Stimulated activated CD4-positive, alpha-beta T cell treated with anti-CD3 and anti-CD28 coated beads, Interleukin-4, amount 100 ng/mL, for 24 hours (primary cell): ENCODE data around the gene TXNDC16.

Source experiments
- DNase-seq: peaks from one replicate; pipeline ENCODE4 v3.0.0-alpha.2; 2020

The TXNDC16 gene

DNA sequence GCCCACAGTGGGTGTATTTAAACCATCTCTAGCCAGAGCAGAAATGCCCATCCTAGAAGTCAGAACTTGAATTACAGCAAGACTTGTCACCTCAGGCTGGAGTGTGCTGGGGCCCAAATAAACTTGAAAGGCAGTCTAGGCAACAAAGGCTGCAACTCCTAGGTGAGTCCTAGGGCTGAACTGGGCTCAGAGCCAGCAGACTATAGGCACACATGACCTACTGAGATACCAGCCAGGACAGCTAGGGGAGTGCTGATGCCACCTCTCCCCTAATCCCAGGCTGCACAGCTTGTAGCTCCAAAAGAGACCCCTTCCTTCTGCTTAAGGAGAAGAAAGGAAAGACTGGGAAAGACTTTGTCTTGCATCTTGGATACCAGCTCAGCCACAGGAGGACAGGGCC is 106.0 kb downstream of the TXNDC16 start:
- no peak for DNase-seq

DNA sequence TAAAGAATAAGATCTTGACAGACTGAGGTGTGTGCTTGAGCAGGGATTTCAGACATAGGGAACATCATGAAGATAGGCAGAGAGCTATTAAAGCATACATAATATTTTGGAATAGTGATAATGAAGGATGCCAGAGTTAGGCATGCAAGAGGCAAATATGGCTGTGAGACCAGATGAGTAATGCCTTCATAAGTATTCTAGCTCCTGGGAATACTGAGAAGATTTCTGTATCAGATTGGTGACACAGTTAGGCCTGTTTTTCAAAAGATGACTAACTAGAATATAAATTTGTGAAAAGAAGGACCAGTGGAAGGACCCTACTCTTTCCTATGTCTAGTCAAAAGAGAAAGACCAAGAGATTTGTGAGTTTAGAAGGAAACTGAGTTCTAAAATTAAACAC is 108.8 kb downstream of the TXNDC16 start:
- no peak for DNase-seq

DNA sequence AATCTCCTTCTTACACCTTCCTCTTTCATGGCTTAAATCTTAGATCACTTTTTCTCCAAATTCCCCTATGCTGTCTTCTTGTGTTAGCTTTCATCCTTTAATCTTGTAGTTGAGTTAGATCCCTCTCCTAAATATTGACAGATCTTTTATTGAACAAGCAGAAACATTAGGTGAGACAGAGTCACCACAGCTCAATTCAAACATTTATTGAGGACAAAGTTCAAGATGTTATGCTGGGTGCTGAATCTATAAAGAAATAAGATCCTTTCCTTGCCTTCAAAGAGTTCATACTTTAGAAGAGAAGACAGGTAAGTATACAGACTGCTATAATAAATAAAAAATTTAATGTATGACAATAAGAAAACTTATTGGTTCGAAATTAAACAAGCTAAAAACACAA is 109.7 kb downstream of the TXNDC16 start:
- DNase-seq = no peak

DNA sequence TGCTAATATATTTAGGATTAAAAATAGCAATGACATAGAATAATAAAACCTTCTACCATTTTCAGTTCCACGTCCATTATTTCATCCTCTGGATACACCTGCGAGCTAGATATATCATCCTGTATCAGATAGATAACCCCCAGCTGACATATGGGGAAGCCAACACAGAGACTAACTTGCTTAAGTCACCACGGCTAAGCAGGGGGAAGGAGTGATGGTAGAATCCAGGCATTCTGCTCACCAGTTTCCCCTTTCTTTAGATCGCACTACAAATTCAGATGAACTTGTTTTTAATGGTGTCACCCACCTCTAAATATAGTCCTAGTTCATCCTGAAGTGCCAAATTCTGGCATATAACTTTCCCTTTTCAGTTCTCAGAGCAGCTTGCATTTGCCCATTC is 110.1 kb downstream of the TXNDC16 start:
- no peak for DNase-seq

DNA sequence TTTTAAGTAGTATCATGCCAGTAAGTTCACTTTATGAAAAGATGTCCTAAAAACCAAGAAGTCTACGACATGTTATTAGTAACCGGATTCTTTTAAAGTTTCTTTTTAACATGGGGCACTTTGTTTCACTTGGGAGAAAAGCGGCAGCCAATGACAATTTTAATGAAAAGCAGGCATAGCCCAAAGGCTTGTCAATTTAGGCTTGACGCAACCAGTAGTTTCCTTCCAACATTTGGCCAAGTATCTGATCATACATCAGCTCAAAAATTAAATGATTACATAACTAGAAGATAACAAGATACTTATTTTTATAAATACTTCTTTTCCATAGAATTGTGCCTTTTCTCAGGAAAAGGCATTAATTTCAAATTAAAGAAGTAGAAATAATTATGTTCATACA is 112.8 kb downstream of the TXNDC16 start:
- no peak for DNase-seq

DNA sequence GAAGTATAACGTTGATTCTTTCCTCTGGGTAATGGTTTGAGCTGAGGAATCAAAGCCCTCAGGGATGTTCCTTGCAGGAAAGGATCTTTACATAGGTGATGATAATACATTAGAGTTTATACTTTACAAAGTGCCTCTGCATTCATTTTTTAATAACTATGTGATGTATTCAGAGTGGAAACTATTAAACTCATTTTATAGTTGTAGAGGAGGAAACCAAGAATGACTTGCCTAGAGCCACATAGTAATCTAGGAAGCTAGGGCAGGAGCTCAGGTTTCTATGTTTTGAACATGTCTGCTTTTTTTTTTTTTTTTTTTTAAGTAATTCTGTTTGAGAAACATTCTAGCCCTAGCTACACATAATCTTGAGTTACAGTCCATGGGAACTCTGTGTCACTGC is 117.3 kb downstream of the TXNDC16 start:
- DNase-seq = no peak

DNA sequence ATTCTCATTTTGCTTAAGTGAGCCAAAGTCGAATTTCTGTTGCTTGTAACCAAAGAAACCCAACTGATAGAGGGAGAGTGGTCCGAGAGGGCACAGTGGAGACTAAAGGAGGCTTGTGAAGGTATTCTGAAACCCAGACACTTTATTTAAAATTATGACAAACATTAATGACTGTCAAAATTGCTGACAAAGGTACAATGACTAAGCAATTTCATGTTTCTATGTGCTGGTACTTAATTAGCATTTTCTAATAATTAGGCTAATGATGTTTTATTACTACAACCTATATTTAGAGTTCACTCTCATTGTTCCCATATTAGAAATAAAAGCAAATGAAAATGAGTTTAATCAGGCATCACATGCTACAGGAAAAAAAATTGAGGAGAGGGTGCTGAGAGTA is 121.8 kb downstream of the TXNDC16 start:
- DNase-seq = no peak

DNA sequence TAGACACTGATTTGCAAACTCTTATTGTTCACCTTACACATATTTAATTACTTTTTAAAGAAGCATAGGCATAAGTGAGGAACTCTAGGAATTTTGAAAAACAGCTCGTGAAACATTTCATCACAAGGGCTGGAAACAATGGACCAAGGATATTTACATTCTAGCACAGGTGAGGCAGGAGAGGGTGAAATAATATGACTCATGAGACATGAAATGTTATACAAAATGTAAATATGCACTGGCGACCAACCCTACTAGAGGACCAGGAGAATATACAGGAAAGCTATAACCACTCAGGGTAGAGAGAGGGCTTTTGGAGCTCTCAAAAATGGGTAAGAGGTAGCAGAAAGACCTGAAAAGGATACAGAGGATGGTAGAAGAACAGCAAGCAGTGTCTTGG is 122.9 kb downstream of the TXNDC16 start:
- DNase-seq = no peak

DNA sequence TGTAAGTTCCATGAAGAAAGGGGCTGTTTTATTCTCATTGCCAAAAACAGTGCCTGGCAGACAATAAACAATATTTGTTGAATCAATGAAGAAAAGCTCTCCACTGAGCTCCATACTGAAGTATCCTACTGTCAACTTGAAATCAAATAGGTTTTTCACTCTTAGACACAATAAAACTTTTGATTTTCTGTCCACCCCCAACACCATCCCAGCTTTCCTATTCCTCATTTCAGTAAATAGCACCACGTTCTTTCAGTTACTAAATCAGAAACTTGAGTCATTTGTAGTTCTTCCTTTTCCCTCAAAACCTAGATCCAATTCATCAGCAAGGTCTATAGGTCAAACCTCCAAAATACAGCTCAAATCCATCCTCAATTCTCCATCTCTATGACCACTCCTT is 124.8 kb downstream of the TXNDC16 start:
- no peak for DNase-seq

DNA sequence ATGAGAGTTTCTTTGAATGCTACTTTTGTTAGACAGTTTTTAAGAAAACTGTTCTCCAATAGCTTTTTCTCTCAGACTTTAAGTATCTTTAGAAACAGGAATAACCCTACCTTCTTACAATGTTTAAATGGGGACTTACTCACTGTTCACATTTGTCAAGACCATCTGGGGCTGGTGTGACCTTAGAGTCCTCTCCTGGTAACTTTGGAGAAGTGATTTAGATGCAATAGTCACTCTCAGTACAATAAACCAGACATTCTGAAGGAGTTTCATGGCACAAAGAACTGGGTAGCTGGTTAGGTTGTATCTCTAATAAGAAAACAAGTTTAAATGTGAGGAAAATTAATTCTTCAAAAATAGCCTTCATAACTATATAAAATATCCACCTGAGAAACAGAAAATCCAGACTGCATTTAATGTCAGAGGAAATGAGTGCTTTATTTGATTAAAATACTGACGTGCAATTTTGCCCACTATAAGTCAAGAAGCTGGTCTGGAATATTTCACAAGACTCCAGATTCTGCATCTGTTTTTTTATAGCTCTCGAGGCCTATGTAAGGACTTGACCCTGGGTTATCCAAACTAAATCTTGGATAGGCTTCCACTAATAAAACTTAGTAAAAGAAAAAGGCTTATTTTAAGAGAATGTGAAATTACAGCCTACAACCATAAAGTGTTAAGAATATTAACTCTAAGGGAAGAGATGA is 129.5 kb downstream of the TXNDC16 start:
- DNase-seq = no peak

DNA sequence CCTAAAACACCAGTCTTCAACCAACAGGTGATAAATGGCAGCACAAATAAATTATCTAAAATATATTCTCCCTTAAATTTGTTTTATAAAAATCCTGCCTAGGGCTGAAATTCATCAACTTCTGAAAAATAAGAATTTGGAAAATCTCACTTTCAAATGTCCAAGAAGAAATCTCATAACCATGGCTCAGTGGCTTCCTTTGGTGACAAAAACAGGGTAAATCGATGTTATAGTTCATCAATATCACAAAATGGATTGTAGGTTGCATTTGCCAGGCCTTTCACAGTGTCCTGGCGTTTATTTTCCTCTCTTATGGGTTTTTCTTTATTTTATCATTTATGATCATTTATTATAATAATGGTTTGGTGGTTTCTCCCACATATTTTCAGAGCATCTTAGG is 135.2 kb downstream of the TXNDC16 start:
- DNase-seq = no peak

DNA sequence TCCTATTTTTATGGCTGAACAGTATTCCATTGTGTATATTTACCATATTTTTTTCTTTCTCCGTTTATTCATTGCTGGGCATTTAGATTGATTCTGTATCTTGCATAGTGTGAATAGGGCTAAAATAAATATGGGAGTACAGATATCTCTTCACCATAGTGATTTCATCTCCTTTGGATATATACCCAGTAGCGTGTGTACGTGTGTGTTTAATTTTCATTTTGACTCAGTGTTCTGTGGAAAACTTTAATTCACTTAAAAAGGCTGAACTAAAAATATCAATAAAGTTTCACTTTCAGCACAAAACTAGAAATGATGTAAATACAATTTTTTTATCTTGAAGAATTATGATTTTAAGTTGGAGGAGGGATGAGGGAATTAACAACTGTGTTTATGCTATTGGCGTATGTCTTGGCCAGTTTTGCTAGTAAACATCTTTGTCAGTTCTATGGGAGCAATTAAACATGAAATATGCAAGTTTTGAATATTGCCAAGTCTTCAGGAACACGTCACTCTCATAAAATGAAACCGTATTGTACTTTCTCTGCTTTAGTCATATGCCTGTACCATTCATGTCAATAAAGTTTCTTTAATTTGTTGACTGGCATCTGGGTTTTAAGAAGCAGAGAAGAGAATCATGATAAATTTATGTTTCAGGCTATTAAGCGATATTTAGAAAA is 138.4 kb downstream of the TXNDC16 start:
- no peak for DNase-seq

DNA sequence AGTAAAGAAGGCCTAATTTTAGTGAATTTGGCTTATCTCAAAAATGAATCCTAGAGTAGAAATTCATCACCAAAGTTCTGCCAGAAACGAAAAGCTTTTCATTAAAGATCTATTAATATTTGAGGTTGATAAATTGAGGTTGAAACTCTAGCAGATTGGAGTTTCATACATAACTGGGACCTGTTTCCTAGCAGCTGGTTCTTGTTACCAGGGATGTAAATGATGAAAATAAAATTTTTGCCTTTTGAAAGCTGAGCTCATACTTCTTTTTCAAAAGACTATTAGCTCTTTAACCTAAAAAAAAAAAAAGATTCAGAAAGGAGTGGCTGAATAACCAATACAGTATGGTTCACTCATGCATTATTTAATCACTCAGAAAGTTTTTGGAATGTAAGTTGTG is 139.9 kb downstream of the TXNDC16 start:
- DNase-seq = no peak

DNA sequence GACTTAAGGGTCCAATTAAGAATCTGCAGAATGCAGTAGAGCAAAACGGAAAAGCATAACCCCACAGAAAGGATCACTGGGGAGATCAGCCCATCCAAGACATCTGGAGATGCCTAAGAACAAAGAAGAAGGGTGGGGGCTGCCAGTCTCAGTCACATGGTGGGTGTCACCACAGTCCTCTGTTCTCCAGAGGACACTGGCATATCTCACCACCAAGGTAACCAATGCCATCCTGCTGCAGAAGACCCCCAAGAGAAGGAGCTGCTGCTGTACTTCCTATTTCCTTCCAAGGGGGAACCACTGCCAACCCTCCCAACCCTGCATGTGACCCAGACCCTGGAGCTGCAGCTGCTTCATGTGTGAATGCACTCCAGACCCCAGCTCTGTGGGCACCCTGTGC is 147.0 kb downstream of the TXNDC16 start:
- DNase-seq = no peak

DNA sequence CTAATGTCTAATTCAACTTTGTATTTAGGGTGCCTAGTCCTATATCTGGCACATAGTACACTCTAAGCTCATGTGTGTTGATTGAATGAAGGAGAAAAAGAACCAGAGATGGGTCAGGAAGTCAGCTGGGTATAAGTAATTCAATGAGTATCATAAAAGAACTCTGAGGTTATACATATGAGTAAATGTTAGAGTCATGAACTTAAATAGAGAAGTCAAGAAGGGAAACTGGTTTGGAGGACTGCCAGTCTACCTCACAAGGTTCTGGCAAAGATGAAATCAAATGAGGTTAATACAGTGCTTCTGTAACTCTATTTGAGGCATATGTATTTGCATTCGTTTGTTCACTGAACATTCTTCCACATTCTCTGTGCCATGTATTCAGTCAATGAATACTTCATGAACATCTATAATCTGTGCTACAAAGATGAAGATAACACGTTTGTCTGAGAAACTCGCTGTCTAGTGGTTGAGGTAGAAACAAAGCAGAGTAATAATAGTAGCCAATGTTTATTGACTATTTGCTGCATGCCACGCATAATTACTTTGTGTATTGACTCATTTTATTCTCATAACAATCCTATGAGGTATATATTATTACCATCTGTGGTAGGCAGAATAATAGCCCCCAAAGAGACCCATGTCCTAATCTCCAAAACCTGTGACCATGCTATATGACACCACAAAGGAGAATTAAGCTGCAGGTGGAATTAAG is 149.3 kb downstream of the TXNDC16 start:
- peak; percentile 50 for DNase-seq

DNA sequence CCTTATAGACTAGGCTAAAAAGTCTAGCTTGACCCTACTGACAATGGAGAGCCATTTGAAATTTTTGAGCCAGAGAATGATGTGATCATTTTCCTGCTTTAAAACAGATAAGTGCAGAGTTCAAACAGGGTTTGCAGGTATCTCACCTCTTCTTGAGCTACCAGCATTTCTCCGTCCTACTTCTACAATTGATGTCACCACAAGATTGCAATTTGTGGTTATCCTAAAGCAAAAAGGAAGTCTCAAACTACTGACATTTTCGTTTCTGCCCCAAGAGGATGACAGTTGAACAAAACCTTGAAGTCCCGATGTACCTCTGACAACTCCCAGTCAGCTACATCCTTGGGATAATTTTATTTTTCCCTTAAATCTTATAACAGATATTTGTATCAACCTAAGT is 151.5 kb downstream of the TXNDC16 start:
- DNase-seq = no peak

DNA sequence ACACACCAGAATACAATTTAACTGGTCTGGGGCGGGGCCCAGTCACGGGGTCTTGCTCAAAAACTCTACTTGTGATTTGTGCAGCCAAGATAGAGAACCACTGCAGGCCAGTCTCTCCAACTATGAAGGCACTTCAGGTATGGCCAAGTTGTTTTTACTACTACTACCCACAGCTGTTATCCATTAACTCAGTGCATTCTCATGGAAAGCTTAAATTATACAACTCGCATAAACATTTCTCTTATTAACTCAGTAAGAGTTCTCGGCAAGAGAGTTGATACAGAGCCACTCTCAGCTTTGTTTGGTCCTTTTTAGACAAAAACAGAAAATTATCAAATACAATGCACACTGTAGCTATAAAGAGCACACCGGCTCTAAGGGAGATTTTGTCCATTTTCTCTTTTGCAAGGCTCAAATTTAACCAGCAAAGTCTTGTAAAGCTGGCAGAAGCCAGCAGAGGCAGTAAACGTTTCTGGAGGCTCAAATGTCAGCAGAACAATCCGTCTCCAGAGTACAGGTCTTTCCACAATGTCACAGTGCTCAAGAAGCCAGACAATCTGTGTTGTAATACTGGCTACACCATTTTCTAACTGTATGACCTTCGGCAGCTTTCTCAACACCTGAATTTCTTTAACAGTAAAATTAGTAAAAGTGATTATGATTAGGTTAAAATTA is 152.2 kb downstream of the TXNDC16 start:
- no peak for DNase-seq

DNA sequence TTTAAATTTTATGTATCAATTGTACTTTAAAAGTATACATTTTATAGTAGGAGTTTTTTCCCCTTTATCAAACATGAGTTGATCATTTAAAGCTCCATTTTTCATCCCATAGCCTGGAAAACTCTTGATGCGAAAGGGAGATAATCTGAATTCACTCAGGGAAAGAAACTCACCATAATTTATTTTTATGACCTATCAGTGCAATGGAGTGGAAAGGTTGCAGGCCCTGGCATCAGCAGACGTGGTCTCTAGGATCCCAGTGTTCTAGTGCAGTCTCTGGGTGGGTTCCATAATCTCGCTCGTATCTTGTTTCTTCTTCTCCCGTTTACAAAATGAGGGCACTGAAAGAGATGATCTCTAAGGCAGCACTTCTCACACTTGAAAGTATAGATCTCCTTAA is 153.2 kb downstream of the TXNDC16 start:
- no peak for DNase-seq

DNA sequence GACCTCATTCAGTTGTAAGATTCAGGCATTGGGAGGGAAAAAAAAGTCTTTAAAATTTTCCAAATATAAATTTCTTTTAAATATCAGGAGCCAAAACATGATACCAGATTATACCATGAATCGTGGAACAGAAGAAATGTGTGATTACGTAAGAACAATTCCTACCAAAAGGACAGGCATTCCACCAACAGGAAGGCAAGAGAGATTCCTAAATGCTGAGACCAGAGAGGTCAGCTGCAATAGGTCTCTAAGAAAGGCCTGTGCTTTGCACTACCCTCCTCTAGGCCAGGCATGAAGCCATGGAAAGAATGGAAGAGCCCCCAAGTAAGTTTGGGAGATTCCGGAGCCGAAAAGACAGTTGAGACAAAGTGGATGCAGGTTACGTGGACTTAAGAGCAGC is 154.5 kb downstream of the TXNDC16 start:
- DNase-seq = no peak

DNA sequence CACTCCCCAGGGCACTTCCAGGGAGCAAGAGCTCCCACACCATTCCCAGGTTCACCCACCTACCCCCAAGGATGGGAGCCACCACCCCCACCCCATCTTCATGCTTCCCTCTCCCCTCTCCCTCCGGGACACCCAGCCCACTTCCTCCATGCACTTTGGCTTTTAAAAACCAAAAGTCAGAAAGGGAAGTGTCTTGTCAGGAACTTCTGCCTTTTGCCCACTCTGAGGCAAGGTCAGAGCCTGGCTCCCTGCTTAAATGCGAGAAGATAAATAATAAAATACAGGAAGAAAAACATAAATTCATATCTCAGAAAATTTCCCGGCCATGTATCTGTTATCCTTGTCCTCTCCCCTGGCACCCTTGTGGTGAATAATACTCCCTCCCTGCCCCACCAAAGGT is 156.6 kb downstream of the TXNDC16 start:
- DNase-seq = no peak

DNA sequence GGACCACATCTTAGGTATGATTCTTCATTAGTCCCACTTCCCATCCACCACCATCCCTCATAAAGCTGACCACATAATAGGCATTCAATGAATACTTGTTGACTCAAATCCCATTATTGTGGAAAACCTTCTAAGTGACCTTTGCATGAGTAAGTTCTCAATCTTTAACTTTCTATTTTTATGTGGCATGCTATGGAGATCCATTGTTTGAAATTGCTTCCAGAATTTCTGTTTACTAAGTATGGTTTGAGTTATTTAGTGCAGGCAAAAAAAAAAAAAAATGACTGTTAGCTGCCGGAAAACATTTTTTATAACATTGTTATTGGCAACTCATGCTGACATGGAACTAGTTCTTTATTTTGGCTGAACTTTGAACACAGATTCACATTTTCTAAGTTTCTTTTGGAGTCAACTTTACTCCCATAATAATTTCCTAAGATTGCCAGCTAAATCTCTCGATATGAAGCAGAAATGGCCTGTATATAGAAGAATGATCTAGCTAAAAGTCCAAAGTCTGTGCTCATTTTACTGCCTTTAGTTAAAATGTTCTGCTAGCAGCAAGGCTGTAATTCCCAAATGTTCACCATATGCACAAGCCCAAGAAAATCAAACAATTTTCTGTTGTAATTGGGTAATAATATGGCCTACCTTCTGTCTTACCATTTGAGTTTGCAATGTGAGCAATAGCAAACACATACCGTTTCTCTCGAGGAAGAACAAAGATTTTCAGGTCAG is 160.3 kb downstream of the TXNDC16 start:
- DNase-seq = no peak
